GM23248 (cell line): ENCODE results near the gene PSD4.

ENCODE experiments used
- EZH2 ChIP-seq: fragments of 200-600 bp; sonication (generic); IDR thresholded peaks from 2 replicates; pipeline ENCODE4 v1.6.1; 2018; ENCODE audit warnings: antibody characterized with exemption, mild to moderate bottlenecking; ENCODE audit not compliant: insufficient read depth, poor library complexity, severe bottlenecking
- EZH2phosphoT487 ChIP-seq: fragments of 200-600 bp; sonication (generic); IDR thresholded peaks from 2 replicates; pipeline ENCODE4 v1.6.1; 2018; ENCODE audit warnings: antibody characterized with exemption, moderate library complexity, mild to moderate bottlenecking, low read depth; ENCODE audit not compliant: insufficient read depth

GRCh38 chr2:113229795-113230194 lies 56.0 kb downstream of the PSD4 start:
- TF ChIP-seq EZH2 (no peak), EZH2phosphoT487 (no peak)
